EL (cell line): ENCODE results near the gene TPCN2.

ENCODE experiments used
- DNase-seq: peaks from one replicate; pipeline ENCODE4 v3.0.0-alpha.2; 2016

Gene TPCN2

DNA sequence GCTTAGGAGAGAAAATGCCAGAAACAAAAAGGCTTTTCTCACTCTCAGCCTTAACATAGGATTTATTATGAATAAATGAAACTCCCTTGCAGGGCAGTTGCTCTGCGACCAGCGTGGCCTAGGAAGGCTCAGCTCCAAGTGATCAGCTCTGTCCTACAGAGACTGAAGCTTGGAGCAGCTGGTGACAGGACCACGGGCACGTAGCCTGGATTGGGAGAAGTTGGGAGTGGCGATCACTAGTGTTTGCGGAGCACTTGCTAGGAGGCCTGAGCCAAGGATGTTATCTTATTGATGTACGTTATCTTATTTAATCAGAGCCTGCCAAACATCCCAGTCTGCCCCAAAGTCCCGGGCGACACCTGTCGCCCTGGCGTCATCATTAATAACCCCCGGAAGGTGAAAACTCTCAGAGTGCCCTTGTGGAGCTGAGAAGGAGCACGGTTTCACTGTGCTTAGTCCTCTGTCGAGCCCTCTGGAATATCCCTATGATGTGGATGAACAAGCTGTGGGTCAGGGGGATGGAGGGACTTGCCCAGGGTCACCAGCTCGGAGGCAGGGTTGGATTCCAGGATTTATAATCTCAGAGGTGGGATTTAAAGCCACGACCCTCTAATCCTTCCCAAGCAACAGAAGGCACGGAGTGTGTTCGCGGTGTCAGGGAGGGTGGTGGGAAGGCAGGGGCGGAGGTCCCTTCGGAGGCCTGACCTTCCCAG is 66.2 kb downstream of the TPCN2 start:
- no peak for DNase-seq

GRCh38 chr11:69115586-69116560 is 67.1 kb downstream of the TPCN2 start:
- DNase-seq, result no peak

DNA sequence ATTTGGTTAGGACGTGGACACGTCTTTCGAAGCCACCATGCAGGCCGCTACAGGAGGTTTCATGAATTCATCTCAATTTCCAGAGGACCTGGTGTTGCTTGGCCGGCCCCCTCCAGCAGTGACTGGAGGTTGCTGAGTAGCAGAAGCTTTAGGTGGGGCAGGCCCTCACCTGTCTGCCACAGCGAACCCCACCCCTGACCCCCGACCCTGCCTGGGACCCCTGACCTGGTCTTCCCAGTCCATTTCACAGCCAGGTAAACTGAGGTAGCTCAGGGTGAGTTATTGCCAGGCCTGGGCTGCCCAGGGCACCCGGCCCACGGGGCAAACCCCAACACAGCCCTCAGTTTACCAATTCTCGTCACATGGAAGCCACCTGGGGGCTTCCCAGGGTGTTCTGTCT is 67.9 kb downstream of the TPCN2 start:
- DNase-seq, result no peak

GRCh38 chr11:69119190-69119589 is 70.5 kb downstream of the TPCN2 start:
- DNase-seq, result no peak

- DNase-seq, result no peak
Observed at GRCh38 chr11:69120096-69120875, 71.6 kb downstream of the TPCN2 start.

DNA sequence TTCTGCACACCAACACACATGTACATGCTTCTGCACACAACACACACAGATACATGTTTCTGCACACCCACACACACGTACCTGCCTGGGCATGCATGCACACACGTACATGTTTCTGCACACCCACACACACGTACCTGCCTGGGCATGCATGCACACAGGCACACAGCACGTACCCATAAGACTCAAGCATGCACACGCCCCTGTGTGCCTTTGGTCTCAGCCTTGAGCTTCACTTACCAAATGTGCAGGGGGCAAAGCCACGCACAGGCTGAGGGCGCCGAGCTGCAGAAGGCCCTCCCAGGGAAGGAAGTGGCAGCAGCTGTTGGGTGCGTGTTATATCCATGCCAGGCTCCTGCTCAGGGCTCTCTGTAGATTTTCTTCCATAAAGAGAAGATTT is 72.3 kb downstream of the TPCN2 start:
- DNase-seq, result no peak

GRCh38 chr11:69121621-69122325 is 73.0 kb downstream of the TPCN2 start:
- DNase-seq, result no peak

- DNase-seq, result no peak
Observed at GRCh38 chr11:69122326-69122629, 73.5 kb downstream of the TPCN2 start.

GRCh38 chr11:69122630-69123431 is 74.1 kb downstream of the TPCN2 start:
- peak; percentile 89 for DNase-seq

DNA sequence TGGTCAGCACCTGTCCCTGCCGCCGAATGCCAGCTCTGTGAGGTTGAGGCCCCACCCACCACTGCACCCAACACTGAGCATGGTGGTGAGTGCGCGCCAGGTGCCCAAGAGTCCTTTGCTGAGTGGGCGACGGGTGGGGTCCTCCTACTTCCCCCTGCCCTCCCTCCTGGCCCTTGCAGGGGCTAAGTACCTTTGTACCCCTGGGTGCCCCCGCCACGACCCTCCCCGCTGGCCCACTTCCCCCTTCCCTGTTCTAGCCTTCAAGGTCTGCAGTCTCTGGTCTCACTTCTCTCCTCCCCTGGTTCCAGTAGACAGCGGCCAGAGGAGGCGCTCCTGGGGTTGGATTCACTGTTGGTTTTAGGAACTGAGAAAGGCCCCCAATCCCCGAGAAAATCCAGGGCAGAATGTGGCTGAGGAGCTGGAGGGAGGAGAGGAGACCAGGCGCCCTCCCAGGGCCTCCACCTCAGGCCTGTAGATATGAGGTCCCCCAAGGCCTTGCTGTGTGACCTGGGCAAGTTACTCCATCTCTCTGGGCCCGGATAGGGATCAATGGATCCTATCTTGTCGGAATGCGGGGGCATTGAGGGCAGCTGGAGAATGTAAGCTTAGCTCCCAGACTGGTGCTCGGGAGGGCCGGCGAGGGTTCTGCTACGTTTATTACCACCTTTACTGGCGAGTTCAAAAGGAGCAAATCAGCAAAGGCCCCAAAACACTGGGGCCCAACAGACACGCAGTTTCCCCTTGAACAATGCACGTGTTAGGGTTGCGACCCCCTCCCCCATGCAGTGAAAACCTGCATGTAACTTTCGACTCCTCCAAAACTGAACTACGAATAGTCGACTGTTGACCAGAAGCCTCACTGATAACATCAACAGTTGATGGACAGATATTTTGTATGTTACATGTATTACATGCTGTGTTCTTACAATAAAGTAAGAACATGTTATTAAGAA is 75.1 kb downstream of the TPCN2 start:
- no peak for DNase-seq

- DNase-seq, result no peak
Observed at GRCh38 chr11:69125861-69126260, 77.1 kb downstream of the TPCN2 start.

GRCh38 chr11:69126286-69126685 is 77.6 kb downstream of the TPCN2 start:
- DNase-seq, result no peak

GRCh38 chr11:69127081-69127850 is 78.5 kb downstream of the TPCN2 start:
- DNase-seq, result no peak

GRCh38 chr11:69127884-69128283 is 79.2 kb downstream of the TPCN2 start:
- no peak for DNase-seq

DNA sequence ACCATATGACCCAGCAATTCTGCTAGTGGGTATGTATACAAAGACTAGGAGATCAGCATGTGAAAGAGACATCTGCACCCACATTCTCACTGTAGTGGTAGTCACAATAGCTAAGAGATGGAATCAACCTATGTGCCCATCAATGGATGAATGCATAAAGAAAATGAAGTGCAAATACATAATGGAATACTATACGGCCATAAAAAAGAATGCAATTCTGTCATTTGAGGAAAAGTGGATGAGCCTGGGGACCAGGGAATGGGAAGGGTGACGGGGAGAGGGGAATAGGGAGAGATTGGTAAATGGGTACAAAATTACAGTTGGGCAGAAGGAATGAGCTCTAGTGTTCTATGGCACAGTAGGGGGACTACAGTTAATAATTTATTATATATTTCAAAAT is 80.3 kb downstream of the TPCN2 start:
- no peak for DNase-seq

DNA sequence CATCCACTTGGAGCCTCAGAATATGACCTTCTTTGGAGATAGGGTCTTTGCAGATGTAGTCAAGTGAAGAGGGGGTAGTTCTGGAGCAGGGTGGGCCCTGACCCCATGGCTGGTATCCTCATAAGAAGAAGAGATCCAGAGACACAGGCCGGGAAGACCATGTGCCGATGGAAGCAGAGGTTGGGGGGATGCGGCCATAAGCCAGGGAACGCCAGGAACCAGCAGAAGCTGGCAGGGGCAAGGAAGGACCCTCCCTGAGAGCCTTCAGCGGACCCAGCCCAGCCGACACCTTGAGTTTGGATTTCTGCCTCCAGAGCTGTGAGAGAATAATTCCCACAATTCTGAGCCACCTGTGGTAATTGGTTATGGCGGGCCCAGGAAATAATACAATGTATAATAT is 80.9 kb downstream of the TPCN2 start:
- DNase-seq, result no peak

DNA sequence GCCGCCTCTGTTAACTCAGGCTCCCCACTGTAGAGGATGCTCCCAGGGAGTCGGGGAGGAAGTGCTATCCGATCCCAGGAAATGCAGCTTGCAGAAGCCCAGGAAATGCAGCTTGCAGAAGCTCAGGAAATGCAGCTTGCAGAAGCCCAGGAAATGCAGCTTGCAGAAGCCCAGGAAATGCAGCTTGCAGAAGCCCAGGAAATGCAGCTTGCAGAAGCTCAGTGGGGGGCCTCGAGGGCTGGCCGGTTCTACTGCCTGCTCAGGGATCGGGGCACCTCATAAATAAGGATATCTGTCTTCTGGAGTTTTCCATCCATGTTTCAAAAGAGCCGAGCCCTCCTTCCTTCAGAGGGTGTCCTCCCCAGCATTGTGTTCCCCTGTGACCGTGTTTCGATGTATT is 81.9 kb downstream of the TPCN2 start:
- no peak for DNase-seq

- no peak for DNase-seq
Observed at GRCh38 chr11:69131121-69131566, 82.4 kb downstream of the TPCN2 start.

- DNase-seq, result peak; percentile 75
Observed at GRCh38 chr11:69131644-69132300, 83.0 kb downstream of the TPCN2 start.
